Stimulated activated CD4-positive, alpha-beta T cell treated with anti-CD3 and anti-CD28 coated beads, Interleukin-12 subunit alpha, Interleukin-12 subunit beta, amount 100 ng/mL, for 24 hours (primary cell): ENCODE results near the gene AMMECR1.

Experiments used
- DNase-seq, 2 experiments: peaks; one replicate each; pipeline ENCODE4 v3.0.0-alpha.2; 2020; ENCODE audit warnings: low read depth in 2 of 2

AMMECR1 gene

DNA sequence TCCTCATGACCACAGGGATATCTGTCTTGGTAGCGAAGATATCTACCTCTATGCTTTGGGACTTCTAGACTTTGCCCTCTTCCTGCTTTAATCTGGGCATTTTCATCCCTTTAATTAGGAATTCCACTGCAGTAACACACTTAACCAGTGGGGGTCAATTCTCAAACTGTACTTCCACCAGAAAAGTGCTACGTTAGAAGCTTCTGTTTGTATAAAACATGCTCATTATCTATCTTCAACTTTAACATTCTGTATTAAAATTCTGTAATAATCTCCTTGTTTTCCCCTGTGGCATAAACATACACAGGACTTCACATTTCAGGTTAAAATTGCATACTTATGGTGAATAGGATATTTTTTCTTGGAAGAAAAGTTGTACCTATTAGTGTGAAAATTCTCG is 105.6 kb downstream of the AMMECR1 start:
- DNase-seq, result no peak

DNA sequence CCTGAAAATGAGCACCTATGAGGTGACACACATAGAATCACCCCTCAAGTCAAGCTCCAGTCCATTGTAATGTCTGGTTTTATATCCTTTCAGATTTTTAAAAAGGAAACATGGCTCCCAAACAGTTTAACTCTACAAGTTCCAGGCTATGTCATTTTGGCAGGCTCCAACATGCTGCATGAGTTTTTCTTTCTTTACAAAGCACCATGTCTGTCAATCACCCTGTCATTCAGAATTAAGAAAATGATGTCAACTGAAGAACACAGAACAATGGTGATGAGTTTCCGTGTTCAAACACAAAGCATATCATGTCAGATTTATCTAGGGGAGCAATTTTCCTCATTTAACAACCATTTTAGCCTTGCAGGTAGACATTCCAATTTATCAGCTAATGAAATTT is 106.5 kb downstream of the AMMECR1 start:
- DNase-seq, result no peak

DNA sequence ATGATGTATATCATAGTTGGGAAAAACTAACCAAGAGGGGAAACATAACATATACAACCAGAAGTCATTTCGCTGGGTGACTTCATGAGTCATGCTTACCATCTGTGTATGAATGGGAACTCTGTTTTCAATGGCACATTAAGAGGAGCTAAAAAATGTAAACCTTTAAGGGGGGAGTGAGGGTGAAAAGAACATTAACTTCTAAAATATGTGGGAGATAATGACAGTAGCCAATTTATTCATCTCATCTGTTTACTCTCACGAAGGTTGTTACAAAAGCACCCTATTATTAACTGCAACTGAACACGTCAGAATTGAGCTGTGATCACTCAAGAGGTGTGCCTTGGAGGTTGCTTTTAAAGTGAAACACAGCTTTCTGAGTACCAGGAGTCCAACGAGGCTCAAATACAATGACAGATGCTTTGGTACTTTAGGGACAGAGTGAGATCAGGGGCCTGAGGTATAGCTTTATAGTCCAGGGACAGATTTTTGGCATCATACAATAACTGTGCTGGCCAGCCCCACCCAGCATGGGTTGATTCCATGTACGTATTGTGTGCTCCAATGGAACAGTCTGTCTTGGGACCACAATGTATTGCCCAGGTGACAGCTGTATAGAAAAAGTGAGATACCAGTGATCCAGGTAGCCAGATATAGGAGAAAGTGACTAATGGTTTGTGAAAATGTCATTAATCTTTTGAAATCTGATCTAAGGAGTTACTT is 107.3 kb downstream of the AMMECR1 start:
- no peak for DNase-seq

DNA sequence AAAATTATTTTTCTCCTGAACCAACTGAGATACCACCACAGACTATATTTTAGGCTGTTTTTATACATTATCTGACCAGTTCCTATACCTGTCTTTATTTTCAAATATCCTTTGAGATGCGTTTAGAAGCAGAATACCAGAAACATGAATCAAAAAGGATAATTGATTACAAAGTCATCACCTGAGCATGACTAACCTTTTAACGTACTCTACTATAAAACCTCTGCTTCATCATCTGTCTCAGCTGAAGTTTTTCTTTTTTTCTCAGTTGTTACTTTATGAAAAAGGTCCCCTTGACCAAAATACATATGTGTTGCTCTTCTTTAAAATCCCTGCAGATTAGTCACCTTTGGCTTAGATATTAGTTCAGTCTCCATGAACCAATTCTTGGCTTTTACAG is 109.8 kb downstream of the AMMECR1 start:
- no peak for DNase-seq

DNA sequence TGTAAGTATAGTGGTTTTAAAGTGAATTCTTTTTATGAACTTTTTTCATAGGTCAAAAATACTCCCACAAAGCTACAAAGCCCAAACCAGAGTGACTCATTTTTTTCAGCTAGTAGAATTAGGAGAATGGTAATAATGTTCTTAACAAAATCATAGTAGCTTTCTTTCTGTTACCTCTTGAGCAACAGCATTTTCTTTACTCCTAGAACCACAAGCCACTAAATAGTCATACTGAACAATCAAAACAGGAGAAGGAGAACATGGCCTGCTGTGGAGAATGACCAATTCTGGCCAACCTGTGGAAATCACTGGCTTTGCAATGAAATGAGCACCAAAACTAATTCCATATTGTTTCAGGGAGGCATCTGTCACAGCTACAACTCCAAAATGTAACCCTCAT is 112.9 kb downstream of the AMMECR1 start:
- no peak for DNase-seq

DNA sequence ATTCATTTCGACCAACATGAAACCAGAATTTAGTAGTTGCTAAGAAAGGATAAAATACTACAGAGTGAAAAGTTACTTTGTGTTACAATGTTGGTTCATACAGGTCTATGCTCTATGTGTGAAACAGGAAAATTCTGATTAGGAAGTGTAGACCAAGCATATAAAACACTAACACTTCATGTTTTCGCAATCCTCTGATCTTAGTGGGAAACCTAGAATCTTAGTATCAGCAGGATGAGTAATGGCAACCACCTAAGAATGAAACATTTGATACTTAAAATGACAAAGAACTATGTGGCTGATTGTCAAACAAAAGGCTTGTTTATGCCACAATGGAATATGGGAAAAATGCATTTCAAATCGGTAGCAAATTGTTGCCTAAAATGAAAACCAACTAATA is 116.1 kb downstream of the AMMECR1 start:
- no peak for DNase-seq

DNA sequence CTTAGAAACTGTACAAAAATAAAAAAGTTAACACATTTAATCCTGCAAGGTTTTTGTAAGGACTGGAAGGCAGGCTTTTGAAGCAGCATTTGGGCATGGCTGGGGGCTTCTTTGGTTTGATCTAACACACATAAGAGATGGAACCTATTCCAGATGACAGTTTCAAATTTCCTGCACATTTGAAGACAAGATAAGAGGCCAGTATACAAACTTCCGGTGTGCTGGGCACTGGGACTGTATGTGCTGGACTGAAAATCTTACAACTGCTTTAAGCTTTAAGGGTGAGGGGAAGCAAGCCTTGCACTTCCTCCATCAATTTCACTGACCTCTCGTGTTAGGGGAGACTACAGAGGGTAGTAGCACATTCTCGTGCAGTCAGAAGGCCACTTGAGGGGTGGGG is 122.9 kb downstream of the AMMECR1 start:
- no peak for DNase-seq

DNA sequence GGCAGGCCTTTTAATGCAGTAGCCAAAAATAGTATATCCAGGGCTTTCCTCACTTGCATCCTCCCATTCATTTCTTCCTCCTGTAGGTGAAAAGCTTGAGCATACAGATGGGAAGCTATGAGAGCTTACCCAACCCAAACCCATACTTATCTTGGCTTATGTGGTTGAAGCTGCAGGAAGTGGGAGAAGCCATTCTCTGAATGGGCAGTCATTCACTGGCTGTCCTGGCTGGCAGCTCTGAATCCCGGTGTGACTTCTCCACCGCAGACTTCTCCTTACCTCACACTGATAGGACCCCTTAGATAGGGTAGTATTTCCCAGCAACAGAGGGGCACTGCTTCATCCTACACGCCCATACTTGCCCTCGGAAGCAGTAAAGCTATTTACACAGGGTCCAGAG is 125.4 kb downstream of the AMMECR1 start:
- DNase-seq, result no peak

DNA sequence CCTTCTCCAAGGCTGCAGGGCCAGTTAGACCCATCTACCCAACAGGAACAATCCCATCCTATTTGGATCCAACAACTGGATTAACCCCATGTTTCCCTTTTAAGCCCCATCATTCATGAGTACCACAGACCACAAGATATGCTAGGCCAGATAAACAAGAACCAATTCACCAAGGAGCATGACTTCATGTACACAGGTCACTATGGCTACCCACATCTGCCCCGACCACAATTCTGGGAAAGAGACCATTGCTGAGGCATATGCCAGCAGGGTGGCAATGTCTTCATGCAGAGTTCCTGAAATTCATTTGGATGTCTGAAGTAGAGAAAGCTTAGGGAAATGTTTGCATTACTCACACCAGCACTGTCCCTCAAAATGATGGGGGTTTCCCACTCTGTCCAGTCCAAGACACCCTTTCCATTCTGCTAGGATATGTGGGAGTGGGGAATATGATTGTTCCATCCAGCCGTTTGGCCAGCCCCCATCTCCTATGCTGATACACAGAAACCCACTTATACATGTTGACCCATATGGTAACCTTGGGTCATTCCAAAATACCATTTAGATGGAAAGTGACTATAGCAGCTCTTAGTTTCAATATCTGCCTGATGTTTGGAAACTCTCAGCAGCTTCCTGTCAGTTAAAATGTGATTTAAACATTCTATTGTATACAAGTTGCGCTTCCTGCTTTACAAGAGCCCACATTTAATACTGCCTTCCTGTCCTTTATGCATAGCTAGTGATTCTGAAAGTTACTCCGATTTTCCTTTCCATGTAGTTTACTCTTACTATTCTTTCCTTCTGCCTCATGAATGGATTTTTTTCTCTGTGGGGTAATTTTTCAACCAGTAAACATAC is 129.0 kb downstream of the AMMECR1 start:
- DNase-seq, result no peak

DNA sequence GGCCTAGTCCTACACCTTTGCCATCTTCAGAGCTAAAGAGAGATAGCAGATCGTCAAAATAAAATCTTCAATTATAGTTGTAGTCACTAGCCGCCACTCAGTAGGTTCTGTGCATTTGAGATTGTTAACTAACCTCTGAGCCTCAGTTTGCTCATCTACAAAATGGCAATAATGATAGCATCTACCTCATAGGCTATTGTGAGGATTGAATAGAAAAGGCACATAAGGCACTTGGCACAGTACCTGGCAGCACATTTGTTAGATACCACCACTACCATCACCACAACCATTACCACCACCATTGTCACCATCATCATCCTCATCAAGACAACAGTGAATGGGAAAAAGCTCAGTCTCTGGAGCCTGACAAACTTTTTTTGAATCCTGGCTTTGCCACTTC is 134.6 kb downstream of the AMMECR1 start:
- DNase-seq, result no peak

DNA sequence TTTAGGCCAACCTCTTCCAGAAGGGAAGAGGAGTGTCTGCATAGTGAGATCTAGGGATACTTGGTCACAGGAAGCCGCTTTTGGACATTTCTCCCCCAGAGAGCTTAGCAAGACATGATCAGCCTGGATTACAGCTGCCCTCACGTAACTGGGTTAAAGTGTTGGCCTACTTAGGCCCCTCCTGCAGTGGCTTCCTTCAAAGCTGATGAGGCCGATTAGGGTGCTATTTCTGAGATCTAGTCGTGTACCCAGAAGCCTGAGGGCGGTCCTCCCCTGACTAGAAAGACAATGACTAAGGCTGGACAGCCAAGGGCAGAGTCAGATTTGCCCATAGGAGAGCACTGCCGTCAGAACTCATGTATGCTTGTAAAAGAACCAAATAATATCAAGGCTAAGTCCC is 135.0 kb downstream of the AMMECR1 start:
- DNase-seq, result no peak

DNA sequence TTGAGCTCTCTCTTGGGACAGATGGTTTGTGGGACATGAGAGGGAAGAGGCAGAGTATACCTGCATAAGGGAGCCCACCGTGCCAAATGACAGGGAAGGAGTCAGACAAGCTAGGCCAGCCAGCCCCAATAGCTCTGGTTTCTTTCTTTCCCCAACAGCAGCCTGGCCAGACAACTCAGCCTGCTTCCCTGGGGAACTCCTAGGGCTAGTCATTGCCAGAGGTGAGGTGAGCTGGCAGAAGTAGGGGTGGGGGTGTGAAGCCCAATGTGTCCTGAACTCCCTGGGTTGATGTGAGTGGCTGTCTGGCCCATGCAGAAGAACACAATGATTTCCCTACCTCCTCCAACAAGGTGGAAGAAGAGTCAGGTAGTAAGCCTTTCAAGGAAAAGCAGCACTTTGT is 135.5 kb downstream of the AMMECR1 start:
- DNase-seq, result no peak

DNA sequence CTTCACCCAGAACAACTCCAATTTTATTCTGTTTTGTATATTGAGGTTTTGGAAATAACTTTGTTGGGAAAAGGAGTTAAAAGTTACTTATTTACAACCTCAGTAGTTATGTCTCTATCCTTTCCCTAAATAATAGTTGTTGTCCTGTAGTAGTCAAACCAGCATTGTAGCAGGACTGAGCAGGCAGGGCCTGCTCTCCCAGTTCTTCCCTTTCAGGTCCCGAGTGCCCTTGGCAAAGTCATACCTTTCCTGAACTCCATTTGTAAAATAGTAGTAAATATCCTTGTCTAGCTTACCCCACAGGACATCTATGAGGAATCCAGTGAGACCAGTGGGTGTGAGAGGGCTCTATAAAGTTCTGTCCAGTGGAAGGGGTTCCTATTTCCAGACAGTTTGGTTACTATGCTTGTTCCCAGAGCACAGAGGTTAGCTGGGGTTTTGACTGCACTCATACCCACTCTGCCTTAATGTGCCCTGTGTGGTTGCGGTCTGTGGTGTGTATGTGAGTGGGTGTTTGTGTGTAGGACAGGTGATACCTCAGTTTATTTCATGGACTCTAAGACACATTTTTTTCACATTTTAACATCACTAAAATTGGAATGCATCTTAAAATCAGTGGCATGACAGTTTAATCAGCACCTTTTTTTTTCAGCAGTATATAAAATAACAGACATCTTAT is 136.3 kb downstream of the AMMECR1 start:
- DNase-seq, result no peak

DNA sequence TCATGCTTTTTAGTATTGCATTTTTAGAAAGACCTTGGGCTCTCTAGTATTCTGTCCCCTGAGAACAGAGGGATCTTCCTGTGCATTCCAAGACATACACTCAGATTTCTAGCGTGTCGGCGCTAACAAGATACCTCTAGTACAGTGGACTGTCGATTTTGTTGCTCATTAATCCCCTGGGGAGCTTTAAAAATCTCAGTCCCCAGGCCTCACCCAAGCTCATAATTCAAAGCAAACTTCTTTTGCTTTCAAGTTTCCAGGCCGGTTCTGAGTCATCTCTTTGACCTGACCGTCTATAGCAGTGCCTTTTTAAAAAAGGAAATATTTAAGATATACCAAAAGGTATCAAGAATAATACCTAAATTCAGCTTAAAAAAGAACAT is 137.0 kb downstream of the AMMECR1 start:
- DNase-seq, result no peak

DNA sequence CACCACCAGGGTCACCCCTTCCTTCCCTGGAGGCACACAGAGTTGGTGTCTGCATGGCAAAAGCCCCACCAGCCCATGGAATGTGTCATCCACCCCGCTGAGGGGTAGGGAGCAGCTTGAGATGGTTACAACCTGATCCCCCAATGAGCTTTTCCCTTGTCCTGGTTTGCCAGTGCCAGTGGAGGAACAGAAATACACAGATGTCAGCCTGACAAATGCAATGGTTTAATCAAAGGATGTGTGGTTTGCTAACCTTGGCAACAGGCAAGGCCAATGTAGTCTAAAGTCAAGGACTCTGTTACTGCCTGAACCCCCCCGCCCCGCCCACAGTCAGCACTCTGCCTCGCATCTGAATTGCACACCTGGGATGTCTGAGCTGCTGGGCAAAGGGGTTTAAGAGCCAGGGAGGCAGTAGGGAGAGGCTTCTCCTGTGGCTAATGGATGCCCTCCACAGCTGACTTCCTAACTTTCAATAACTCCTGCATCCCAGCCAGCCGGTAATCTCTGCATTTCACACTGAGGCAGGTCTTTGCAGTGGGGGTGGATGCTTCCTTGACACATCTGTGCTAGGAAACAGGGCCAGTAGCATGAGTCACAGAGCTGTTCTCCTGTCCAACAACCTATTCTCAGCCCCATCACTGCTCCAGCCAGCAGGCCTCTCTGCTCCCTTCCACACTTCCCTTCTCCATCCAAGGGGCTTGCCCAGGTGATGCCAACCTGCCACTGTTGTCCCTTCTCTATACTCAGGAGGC is 137.5 kb downstream of the AMMECR1 start:
- DNase-seq, result no peak

DNA sequence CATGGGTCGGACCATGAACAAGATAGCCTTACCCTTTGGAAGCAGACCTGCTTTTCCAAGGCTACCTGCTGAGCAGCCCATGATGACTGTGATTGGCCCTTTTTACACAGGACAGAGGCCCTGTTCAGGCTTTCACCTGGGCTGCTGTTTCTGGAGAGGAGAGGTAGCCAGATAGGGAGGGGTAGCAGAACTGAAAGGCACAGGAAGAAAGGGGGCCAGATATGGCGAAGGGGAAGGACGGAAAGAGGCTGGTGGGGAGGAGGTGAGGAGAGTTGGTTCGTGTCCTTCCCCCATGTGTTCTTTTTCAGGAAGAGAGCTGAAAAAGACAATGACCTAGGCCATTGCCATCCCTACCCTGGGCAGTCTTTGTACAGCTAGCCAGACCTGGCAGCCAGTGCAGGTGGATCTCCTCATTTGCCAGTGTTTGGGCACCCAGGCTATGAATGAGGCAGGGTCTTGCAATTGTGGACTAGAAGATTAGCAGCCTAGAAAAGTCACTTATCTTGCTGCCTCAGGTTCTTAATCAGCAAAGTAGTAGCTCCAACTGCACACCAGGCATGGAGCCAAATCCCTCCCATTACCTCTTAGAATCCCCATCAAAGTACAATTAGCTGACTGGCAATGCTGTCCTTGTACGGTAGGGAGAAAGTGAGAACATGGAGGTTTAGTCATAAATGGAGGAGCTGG is 139.6 kb downstream of the AMMECR1 start:
- DNase-seq, result no peak

DNA sequence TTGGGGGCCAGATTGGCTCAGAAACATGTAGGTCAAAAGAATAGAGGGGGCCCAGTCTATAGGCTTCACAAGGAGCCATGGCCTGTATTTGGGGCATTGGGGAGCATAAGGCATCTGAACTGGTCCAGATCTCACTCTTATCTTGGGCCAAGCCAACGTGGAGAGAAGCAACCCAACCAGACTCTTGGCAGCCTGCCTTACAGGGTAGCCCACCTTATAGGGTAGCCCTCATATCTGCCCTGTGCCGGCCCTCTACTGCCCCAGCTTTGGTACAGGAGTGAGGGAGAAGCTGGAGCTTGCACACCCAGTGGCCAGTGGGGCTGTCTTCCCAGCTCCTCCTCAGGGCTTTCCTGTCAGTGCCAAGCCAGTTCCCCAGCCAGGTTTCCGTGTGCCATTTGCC is 142.2 kb downstream of the AMMECR1 start:
- DNase-seq, result no peak

DNA sequence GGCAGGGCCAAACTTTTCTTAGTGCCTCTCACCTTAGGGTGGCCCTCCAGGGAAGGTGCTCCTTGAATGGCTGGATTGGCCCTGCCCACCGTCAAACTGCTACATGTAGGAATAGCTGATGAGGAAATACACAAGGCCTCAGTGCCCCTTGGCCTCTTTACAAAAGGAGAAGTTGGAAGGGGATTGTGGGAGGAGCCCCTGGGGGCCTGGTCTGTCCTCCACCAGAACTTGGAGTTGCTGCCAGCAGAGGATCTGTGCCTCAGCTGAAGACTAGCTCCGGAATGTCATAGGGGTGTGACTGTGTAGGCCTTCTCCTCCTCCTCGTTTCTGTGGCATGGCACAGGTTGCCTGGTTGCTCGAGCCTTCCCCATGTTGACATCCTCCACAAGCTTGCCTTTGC is 142.7 kb downstream of the AMMECR1 start:
- DNase-seq, result no peak

DNA sequence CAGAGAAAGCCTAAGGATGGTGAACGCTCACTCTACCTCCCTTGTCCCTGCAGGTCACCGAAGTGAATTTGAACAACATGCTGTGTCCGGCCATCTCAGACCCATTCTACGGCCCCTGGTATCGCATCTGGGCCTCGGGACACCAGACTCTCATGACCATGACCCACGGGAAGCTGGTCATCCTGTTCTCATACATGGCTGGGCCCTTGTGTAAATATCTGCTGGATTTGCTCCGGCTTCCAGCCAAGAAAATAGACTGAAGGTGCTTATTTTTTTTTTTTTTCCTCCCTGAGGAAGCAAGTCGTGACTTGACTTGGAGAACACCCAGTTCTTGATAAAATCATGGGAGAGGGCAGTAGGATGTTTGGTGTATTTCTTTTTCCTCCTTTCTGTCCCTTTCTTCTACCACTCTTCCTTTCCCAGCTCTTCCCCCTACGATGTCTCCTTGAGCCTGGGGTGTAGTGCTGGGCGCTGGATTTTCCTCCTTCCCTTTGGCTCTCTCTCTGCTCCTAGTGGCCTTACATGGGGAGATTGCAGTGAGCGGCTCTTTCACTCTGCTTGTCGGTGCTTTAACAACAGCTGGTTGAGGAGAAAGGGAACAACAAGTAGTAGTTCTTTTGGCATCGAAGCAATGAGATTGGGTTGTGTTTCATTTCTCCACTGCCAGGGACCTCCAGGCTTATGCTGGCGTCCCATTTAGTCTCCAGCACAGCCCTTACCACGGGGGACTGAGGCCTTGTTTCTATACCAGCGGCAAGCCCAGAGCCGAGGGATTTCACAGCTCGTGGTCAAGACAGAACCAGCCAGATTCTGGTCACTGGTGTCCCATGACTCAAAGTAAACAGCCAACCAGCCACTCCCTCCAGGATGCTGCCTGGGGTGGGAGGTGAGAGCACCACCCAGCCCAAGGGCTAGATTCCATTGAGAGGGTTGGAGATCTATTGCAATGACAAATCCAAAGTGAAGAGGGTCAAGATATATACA is 144.4 kb downstream of the AMMECR1 start:
- DNase-seq, result no peak

DNA sequence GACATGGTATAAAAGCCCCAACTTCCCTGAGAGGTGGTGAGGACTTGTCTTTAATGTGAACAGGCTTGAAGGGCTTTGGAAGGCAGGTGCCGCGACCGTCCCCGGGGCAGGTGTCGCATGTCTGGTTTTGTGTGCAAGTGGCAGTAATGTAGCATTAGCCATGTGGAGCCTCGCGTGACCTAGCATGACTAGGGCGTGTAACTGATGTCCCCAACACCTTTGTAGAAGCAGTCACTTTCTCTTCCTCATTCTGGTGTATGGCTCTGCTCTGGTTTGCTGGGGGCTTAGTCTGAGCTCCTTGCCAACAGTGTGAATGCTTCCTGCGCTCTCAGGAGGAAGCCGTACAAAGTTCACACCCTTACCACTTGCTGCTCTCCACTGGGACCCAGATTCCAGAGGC is 145.7 kb downstream of the AMMECR1 start:
- DNase-seq, result no peak
